Erythroblast (primary cell): ENCODE measurements around the gene CDX2.

Source experiments
- GATA1 ChIP-seq: IDR thresholded peaks from 2 replicates; pipeline ENCODE4 v1.6.1; 2011; ENCODE audit warnings: low read depth, mild to moderate bottlenecking, control low read depth, low read length, moderate library complexity
- POLR2A ChIP-seq: IDR thresholded peaks from 2 replicates; pipeline ENCODE4 v1.6.1; 2011; ENCODE audit warnings: mild to moderate bottlenecking, low read length

GRCh38 chr13:27997904-27998522, 28.9 kb upstream of the CDX2 start:
- TF ChIP-seq POLR2A, result no peak
- TF ChIP-seq GATA1, result no peak
